ENCODE measurements around the gene PTPRB.

GRCh38 chr12:70607107-70607506 is 30.1 kb downstream of the PTPRB start:
- no peak for TF ChIP-seq CTCF (IDR thresholded peaks at IDR 0.05)
- no peak for TF ChIP-seq POLR2AphosphoS5 (IDR thresholded peaks at IDR 0.05; ENCODE audit: low read depth, low read length)
- no peak for TF ChIP-seq REST (IDR thresholded peaks at IDR 0.05; ENCODE audit: insufficient read depth in 1 of 2, low read depth in 2 of 2, low read length in 1 of 2)

Data from Panc1 (cell line).